Activated CD4-positive, alpha-beta T cell treated with anti-CD3 and anti-CD28 coated beads for 48 hours (primary cell): ENCODE measurements around the gene SFRP5.
A peak's percentile ranks its signal among the peaks of the same experiment; 100 is the strongest.

Experiments used
- DNase-seq: peaks from one replicate; pipeline ENCODE4 v3.0.0-alpha.2; 2020

Gene SFRP5, protein sequence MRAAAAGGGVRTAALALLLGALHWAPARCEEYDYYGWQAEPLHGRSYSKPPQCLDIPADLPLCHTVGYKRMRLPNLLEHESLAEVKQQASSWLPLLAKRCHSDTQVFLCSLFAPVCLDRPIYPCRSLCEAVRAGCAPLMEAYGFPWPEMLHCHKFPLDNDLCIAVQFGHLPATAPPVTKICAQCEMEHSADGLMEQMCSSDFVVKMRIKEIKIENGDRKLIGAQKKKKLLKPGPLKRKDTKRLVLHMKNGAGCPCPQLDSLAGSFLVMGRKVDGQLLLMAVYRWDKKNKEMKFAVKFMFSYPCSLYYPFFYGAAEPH

DNA sequence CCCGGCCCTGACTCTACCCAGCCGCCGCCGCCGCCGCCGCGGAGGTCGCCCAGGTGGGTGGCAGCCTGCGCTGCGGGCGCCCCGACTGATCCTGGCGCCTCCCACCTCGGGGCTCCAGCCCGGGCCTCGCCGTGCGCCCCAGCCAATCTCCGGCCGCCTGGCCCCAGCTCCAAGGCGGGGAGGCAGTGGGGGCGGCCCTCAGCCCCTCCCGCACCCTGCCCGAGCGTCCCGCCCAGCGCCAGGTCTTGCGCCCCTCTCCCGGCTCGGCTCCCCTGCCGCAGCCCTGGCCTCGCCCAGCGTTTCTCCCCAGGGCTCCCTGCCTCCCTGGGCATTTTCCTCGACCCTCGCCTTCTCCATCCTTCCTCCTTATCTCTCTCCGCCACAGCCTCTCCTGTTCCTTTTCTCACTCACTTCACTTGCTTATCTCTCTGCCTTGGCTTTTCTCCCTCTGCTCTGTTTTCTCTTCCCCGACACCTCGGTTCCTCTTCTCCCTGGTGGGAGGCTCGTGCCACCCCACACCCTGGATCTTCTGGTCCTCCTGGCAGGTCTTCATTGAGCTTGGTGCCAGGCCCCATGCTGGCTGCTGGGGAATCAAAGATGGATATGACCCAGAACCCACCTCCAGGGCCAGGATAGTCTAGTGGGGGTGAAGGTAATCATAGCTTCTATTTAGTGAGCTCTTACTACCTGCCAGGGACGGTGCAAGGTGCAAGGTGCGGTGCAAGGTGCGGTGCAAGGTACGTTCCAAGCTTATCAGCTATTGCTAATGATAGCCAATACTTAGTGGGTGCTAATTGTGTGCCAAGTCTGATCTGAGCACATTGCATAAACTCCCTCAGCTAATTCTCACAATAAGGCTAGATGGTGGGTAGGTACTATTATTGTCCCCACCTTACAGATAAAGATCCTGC lies at the start of gene SFRP5:
SFRP5 (minus strand) TSS at position 87 of the 911 bp plus-strand sequence. CDS start 166 bp downstream, outside the sequence.
- no peak for DNase-seq

DNA sequence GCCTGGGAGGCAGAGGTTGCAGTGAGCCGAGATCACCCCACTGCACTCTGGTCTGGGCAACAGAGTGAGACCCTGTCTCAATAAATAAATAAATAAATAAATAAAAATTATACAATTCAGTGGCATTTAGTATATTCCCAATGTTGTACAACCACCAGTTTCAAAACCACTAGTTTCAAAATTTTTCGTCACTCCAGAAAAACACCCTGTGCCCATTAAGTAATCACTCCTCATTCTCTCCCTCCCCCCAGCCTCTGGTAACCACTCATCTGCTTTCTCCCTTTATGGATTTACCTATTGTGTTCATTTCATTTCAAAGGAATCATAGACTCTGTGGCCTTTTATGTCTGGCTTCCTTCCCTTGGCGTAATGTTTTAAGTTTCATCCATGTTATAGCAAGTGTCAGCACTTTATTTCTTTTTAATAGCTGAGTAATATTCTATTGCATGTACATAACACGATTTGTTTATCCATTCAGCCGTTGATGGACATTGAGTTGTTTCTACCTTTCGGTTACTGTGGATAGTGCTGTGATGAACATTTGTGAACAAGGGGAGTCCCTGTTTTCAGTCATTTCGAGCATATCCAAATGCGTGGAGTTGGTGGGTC lies 48.4 kb upstream of the SFRP5 start:
- no peak for DNase-seq

DNA sequence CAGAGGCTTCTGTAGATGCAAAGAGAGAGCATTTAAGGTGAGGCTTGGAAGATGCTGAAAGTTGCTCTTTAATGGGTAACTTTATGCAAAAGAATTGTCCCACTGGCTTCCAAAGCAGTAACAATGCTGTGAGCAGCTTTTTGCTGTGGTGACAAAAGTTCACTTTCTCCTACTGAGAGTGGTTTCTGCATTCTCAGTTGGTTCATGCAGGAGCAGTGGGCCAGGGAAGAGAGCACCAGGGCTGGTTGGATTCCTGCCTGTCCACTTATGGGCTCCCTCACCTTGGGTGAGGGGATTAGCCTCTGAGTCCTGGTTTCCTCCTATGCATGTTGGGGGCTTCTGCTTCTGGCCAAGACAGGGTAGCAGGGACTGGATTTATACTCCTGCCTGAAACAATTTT lies 46.8 kb upstream of the SFRP5 start:
- DNase-seq: no peak

DNA sequence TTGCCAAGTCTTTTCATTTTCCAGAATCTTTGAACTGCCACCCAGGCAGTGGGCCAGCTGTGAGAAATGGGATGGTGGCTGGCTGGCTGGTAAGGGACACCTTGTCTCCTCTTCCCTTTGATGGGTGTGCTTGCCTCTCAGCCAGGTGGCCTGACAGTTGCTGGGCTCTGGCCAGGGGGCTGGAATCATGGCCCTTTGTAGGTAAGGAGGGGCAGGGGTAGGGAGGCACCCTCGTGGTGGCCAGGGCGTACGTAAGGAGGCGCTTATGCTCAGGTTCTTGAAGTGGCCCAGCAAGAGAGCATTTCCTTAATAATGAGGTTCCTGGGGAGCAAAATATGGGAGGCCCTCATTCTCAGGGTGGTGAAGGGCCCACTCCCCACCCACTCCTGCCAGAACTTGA lies 44.8 kb upstream of the SFRP5 start:
- no peak for DNase-seq

DNA sequence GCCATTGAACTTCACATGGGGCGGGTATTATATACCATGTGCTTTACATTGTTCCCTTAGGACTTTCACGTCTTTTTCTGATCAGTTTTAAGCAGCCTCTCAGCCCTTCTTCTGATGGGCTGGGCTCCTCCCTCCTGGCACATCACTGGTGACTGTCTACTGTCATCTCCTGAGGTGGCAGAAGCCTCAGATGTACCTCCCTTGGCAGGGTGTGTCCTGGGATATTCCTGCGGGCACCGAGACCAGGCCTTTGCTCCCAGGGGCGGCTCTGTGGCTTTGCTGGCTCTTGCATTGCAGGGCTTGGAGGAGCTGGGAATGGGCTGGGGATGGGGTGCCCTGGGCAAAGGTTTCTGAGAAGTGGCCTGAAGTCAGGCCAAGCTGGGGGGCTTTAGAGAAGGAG lies 43.2 kb upstream of the SFRP5 start:
- no peak for DNase-seq

DNA sequence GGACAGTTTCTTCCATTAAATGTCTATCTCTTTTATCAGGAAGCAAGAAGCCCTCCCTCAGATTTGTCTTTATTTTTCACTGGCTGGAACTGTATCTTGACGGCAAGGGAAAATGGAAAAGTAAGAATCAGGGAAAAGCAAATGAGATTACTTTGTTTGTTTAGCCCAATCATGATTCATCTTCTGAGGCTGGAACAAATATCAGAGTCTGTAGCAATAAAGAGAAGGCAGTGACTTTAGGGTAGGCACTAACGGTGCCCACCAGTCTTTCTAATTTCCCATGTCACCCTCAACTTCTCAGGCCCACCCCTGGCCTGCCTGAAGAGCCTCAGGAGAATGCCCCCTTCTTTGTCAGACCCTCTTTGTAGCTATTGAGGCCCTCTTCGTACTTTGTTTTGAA lies 41.5 kb upstream of the SFRP5 start:
- DNase-seq: no peak

DNA sequence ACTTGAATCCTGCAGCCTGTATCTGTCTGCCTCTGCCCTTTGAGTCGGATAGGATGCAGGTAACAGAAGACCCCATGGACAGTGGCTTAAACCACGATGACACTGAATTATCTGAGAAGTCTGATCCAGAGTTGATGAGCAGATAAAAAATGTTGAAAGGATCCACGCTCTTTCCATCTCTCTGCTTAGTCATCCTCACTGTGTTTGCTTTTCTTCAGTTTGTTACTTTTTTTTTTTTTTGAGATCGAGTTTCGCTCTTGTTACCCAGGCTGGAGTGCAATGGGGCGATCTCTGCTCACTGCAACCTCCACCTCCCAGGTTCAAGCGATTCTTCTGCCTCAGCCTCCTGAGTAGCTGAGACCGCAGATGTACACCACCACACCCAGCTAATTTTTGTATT lies 40.9 kb upstream of the SFRP5 start:
- DNase-seq: no peak

DNA sequence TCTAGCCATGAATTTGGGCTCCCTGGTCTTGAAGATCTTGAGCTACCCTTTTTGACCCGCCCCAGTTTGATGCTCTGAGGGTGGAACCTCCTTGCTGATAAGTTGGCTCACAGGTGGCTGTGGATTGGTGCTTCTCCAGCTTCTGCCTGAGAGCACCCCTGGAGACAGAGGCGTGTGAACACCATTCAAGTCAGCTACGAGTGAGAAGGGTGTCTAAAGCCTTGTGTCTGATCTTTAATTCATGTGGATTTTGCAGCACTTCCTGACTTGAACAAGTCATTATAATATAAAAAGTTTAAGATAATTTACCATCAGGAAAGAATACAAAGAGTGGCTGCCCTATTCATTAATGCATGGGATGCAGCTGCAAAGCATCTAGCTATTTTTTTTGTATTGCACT lies 40.2 kb upstream of the SFRP5 start:
- no peak for DNase-seq

DNA sequence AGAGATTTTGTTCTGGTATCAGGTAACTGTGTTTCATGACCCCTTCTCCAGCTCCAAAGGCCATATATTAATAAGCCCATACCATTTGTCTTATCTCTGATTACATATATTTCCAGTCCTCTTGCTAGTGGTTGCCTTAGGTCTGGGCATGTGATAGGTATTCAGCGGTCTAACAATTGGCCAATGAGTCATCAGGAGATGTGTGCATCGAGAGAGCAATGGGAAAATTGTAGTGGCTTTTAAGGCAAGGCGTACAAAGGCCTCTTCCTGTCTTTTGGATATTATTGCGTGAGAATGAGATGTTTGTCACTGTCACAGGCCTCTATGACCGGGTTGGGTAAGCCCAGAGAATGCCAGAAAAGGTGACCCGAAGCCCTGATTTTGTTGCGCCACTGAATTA lies 38.6 kb upstream of the SFRP5 start:
- DNase-seq: no peak

DNA sequence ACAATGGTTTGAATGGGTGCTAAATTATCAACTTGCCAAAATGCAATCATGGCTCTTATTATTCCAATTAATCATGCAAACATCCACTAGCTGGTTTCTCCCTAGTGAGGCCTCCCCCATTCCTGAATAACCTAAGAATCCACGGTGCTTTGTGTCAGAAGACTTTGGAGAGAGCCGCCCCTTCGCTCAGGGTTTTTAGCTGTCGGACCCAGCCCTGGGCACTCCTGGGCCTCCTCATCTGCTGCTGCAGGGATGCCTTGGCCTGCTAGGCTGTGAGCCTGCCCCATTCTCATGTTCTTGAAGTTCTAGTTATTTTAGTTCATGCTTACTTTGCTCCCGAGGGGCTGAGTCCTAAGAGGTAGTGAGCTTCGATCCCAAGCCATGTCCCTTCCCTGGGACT lies 34.1 kb upstream of the SFRP5 start:
- DNase-seq: no peak

DNA sequence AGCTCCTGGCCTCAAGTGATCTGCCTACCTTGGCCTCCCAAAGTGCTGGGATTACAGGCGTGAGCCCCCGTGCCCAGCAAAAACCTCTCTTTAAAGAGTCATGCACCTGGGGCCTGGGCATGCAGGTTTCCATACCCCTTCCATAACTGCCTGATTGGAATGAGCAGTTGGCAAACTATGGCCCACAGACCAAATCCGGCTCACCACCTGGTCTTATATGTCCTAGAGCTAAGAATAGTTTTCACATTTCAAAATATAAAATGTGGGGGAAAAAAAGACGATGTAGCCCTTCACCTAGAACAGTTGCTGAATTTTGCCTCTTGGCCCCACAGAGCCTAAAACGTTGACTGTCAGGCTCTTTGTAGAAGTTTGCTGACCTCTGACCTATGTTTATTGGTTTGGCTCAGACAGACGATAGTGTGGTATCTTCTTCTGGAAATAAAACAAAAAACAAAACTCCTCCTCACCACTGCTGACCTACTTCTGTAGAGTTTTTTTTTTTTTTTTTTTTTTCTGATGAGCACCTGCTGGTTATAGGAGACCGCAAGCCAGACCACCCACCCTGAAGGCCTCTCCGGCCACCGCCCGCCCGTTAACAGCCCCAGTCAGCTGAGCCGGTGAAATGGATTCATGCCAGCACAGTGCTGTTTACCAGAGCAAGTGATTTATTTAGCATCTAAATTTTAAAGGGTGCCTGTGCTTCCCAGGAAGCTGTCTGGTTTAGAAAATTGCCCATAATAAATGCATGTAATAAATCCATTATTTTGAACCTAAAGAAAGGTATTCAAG lies 33.5 kb upstream of the SFRP5 start:
- no peak for DNase-seq

DNA sequence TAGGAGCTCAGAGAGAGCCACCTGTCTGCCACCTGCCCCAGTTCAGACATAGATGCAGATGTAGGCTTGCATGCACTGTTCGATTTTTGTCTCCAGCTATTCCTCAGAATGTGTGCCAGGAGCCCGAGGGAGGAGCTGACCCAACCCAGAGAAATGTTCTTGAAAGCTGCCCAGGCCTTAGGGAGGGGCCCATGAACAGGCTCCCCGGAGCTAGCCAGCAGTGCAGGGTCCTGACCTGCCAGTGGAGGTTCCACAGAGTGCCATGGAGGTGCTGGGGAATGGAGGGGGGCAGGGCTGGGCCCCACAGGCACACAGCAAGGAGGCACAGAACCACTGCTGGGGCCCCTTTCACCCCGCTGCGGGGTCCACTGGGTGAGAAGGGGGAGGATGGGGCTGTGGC lies 29.6 kb upstream of the SFRP5 start:
- no peak for DNase-seq

DNA sequence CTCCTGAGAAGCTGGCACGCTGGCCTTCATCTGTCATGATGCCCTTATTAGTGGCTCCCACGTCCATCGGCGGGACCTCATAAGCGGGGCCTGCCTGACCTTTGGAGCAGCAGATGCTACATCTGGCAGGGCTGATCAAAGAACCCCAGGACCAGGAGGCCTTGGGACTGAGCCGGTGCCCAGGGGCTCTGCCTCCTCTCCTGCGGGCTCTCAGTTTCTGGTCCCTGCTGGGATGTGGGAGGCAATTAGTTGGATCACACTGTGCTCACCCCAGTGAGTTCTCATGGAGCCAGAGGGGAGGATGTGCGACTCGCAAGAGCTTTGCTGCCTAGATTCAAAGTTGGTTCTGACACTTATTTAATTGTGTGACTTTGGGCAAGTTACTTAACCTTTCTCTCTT lies 28.7 kb upstream of the SFRP5 start:
- DNase-seq: no peak

DNA sequence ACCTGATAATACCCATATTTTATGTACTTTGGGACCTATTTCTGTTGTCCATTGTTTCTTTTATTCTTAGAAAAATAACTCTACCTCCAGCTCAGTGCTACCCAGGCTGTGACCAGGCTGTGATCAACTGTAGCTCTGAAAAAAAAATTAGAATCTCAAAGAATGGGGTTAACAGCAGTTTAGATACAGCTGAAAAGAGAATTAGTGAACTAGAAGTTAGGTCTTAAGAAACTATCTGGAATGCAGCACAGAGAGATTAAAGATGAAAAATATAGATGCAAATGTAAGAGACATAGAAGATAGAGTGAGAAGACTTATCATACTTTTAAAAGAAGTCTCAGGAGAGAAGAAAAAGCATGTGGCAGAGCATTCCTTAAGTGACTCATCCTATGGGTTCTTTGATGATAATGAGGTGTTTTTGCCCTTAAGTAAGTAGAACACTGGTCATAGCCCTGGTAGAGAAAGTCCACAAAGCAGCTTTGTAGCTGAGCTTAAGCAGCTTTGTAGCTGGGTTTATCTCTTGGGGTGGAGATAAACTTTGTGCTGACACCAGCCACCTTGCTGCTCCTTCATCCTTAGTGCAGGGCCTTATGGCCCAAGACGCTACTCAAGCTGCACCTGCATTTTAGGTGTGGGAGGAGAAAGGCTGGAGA lies 27.3 kb upstream of the SFRP5 start:
- no peak for DNase-seq

DNA sequence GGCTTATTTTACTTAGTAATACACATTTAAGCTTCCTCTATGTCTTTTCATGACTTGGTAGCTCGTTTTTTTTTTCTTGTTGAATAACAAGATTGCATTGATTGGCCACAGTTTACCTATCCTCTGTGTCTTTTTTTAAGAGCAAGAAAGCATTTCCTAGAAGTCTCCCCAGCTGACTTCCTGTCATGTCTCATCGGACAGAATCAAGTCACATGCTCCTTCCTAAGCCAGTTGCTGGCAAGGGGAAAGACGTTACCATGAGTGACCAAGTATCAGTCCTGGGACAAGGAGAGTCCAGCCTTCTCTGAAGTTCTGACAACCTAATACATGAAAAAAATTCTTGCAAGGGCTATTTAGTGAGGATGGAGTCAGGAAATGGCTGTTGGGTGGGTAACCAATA lies 24.9 kb upstream of the SFRP5 start:
- peak; percentile 14 for DNase-seq

DNA sequence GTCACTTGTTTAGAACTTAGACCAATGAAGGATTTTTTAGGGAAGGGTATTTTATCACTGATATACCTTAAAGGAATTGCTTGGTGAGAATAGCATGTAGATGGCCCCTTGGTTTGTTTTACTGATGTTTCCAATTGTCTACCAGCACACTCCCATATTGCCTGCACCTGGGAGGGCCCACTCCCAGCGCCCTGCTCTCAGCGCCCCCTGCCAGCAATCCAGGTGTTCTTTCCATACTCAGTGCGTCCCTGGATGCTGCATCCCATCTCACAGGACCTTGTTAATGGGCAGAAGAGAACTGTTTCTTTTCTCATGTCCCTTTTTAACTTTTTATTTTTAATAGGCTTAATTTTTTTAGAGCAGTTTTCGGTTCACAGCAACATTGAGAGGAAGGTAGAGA lies 24.1 kb upstream of the SFRP5 start:
- no peak for DNase-seq

DNA sequence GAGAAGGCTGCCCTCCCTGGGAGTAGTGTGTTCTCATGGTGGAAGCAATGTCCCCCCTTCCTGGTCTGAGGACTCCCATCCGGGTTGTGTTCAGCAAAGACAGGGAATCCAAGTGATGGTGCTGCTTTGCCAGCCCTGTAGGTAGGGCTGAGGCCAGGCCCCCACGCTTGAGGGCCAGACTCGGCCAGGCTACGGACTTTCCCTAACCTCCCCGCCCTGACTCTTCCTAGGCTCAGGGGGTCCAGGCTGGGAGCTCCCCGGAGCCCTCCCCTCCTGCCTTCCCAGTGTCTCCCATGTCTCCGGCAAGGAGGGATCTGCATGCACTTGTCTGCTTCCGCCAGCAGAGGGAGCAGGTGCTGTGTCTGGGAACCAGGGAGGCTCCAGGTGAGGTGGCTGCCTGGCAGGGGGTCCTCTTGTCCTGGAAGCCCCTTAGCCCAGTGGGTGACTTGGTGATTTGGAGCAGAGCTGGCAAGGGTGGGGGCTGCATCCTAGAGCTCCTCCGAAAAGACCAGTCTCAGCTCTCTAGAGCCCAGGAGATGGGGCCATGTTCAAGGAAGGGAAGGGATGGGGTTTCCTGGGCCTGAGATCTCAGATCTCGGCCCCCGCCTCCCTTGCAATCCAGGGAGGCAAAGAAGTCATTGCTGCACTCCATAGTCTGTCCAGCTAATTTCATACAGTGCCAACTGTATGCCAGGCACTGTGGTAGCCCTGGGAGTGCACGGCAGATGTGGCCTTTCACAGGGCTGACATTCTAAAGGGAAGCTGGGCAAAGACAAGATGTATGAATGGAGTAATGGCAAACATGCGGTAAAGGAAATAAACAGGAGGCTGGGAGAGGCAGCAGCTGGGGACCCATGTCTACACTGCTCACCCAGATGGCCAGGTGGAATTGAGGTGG lies 20.3 kb upstream of the SFRP5 start:
- DNase-seq: peak; percentile 78

DNA sequence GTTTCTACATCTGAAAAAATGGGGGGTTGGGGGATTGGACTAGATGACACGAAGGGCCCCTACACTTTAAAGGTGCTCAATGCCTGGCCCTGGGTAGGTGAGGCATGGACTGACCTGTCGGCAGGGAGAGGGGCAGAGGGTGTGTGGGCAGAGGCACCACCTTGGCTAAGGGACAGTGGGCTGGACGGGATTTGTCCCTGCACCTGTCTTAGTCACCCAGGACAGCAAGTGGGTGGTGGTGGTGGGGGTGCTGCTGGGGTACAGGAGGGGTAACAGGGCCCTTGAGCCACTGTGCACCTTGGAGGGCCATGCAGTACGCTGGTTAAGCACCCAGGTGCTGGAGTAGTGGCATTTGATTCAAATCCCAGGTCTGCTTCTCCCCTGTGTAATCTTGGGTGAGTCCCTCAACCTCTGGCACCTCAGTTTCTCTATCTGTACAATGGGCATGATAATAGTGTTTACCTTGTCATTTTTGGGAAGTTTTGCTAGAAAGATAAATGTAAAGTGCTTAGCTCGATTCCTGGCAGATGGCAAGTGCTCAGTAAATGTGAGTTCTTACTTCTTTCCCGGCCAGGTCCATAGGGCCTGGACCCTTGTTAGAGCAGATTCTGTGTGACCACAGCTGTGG lies 18.1 kb upstream of the SFRP5 start:
- no peak for DNase-seq

DNA sequence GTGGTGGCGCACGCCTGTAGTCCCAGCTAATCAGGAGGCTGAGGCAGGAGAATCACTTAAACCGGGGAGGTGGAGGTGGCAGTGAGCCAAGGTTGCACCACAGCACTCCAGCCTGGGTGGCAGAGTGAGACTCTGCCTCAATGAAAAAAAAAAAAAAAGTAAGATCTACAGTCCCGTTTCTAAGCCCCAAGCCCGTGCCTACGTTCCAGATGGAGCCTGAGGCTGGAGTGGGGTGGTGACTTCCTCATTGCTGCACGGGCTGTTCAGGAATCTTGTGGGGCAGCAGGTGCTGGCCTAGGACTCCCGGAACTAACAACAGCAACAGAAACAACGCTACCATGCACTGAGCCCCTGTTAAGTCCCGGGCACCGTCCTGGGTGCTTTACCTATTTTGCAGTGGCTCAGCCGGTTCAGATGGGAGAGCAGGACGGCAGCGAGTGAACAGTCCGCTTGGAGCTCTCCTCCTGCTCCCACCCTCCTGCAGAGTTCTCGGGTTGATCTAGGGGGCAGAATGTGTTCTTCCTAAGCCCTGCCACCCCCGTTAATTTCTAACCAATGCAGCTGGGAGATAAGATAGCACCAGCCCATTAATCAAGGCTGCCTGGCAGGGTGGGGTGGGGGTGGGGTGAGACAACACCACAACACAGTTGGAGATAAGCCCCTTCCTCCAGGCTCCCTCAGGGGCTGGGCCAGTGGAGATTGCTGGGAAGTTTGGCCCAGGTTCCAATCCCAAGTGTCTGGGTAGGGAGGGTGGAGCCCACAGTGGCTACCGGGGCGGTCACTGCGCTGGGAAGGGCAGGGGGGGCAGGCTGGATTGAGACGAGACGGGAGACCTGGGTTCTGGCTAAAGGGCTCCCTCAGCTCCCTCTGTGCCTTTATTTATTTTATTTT lies 17.0 kb upstream of the SFRP5 start:
- no peak for DNase-seq

DNA sequence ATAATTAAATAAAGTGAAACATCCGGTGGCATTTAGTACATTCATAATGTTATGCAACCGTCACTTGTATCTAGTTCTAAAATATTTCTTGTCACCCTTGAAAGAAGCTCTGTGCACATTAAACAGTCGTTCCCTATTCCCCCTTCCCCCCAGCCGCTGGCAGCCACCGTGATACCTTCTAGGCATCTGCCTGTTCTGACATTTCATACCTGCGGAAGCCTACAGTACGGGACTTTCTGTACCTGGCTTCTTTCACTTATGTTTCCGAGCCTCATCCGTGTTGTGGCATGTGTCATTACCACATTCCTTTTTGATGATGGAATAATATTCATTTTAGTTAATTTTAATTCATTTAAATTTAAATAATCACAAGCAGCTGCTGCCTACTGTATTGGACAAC lies 13.9 kb upstream of the SFRP5 start:
- DNase-seq: no peak
